AG09319 (cell line): Measurements from ENCODE around the gene SESN1.
"Not testable (repeated sequence)": the region's sequence is repeated elsewhere in the genome, so short reads cannot be mapped to it uniquely, and the experiment has no call there.

Source experiments
- DNase-seq: peaks from one replicate; pipeline ENCODE4 v3.0.0-alpha.2; 2010; ENCODE audit warnings: low read depth; ENCODE audit errors: extremely low read depth
- CTCF ChIP-seq: IDR thresholded peaks from 2 replicates; pipeline ENCODE4 v1.5.1; 2011; ENCODE audit warnings: low read depth, mild to moderate bottlenecking, inconsistent platforms, low read length, moderate library complexity

Gene SESN1

GRCh38 chr6:108987156-108987555 lies 107.5 kb downstream of the SESN1 start:
- DNase-seq = no peak
- TF ChIP-seq CTCF = no peak

GRCh38 chr6:108985301-108985700 lies 109.3 kb downstream of the SESN1 start:
- DNase-seq = no peak
- TF ChIP-seq CTCF = no peak

- no peak for DNase-seq
- no peak for TF ChIP-seq CTCF
Observed at GRCh38 chr6:108983151-108983550, 111.5 kb downstream of the SESN1 start.

- TF ChIP-seq CTCF = no peak
- DNase-seq = no peak
Observed at GRCh38 chr6:108982154-108983113, 112.2 kb downstream of the SESN1 start.

DNA sequence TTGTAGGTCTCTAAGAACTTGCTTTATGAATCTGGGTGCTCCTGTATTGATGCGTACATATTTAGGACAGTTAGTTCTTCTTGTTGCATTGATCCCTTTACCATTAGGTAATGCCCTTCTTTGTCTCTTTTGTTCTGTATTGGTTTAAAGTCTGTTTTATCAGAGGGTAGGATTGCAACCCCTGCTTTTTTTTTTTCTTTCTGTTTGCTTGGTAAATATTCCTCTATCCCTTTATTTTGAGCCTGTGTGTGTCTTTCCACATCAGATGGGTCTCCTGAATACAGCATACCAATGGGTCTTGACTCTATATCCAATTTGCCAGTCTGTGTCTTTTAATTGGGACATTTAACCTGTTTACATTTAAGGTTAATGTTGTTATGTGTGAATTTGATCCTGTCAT lies 116.0 kb downstream of the SESN1 start:
- DNase-seq = not testable (repeated sequence)

GRCh38 chr6:108974201-108974600 lies 120.4 kb downstream of the SESN1 start:
- DNase-seq = no peak
- no peak for TF ChIP-seq CTCF

GRCh38 chr6:108969776-108970175 lies 124.9 kb downstream of the SESN1 start:
- no peak for TF ChIP-seq CTCF
- no peak for DNase-seq
